Parathyroid adenoma (tissue), 2 donors: ENCODE data around the gene SLC30A7.

Experiments used
- H2AFZ ChIP-seq: fragments of 300-600 bp; sonication (generic); one replicate; pipeline ENCODE4 v1.7.0; 2017; ENCODE audit warnings: antibody characterized with exemption, mild to moderate bottlenecking
- H3K27ac ChIP-seq: fragments of 300-600 bp; sonication (generic); one replicate; pipeline ENCODE4 v1.7.0; 2017
- H3K27me3 ChIP-seq: fragments of 300-600 bp; sonication (generic); one replicate; pipeline ENCODE4 v1.7.0; 2017; ENCODE audit warnings: low read length; ENCODE audit not compliant: control insufficient read depth, insufficient read depth
- H3K36me3 ChIP-seq: fragments of 300-600 bp; sonication (generic); one replicate; pipeline ENCODE4 v1.7.0; 2017; ENCODE audit warnings: low read length; ENCODE audit not compliant: control insufficient read depth, insufficient read depth
- H3K4me1 ChIP-seq: fragments of 300-600 bp; sonication (generic); one replicate; pipeline ENCODE4 v1.7.0; 2017; ENCODE audit warnings: control low read depth
- H3K4me2 ChIP-seq: fragments of 300-600 bp; sonication (generic); one replicate; pipeline ENCODE4 v1.7.0; 2017; ENCODE audit warnings: low read length
- H3K4me3 ChIP-seq: fragments of 300-600 bp; sonication (generic); one replicate; pipeline ENCODE4 v1.7.0; 2017; ENCODE audit warnings: low read depth, low read length
- H3K79me2 ChIP-seq: fragments of 300-600 bp; sonication (generic); one replicate; pipeline ENCODE4 v1.7.0; 2017; ENCODE audit warnings: control low read depth
- H3K9ac ChIP-seq: fragments of 300-600 bp; sonication (generic); one replicate; pipeline ENCODE4 v1.7.0; 2017; ENCODE audit warnings: mild to moderate bottlenecking
- H3K9me3 ChIP-seq: fragments of 300-600 bp; sonication (generic); one replicate; pipeline ENCODE4 v1.7.0; 2017; ENCODE audit warnings: low read length; ENCODE audit not compliant: control insufficient read depth
- TF ChIP-seq, protein P1 (sequence below): fragments of 300-600 bp; sonication (generic); IDR thresholded peaks from one replicate; pipeline ENCODE4 v1.7.0; 2017; ENCODE audit warnings: antibody characterized with exemption, mild to moderate bottlenecking
- donor health status: primary hyperparathyroidism.

Gene SLC30A7

DNA sequence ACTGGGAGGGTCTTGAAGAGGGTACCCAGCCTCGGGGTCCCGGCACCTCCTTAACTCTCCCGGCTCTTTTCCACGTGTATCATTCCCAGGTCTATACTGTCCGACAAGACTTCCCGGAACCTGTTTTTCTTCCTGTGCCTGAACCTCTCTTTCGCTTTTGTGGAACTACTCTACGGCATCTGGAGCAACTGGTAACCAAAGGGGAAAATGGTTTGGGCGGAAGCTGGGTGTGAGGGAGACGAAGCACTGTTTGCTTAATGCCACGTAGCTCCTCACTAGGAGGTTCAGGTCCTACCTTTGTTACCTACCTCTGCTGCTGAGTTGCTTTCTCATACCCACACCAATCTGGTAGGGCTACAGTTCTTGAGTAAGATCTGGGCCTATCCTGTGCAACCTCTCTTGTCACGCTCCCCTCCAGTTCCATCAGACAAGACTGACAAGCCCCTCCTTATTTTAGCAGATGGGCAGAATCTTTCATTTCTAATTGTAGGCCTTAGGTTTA, 642 bp downstream of the SLC30A7 start:
- Histone ChIP-seq H2AFZ (peak overlapping the region; percentile 95), H3K4me2 (peak overlapping the region; percentile 98), H3K27ac (peak overlapping the region; percentile 96), H3K27me3 (no peaks in the 10 kb centered on the region), H3K79me2 (no peaks in the 10 kb centered on the region), H3K9me3 (no peaks in the 10 kb centered on the region), H3K9ac (peak overlapping the region; percentile 50), H3K4me3 (peak overlapping the region; percentile 84), H3K36me3 (no peaks in the 10 kb centered on the region), H3K4me1 (no peaks in the 10 kb centered on the region)
- TF ChIP-seq, protein P1, sequence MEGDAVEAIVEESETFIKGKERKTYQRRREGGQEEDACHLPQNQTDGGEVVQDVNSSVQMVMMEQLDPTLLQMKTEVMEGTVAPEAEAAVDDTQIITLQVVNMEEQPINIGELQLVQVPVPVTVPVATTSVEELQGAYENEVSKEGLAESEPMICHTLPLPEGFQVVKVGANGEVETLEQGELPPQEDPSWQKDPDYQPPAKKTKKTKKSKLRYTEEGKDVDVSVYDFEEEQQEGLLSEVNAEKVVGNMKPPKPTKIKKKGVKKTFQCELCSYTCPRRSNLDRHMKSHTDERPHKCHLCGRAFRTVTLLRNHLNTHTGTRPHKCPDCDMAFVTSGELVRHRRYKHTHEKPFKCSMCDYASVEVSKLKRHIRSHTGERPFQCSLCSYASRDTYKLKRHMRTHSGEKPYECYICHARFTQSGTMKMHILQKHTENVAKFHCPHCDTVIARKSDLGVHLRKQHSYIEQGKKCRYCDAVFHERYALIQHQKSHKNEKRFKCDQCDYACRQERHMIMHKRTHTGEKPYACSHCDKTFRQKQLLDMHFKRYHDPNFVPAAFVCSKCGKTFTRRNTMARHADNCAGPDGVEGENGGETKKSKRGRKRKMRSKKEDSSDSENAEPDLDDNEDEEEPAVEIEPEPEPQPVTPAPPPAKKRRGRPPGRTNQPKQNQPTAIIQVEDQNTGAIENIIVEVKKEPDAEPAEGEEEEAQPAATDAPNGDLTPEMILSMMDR: no peak

DNA sequence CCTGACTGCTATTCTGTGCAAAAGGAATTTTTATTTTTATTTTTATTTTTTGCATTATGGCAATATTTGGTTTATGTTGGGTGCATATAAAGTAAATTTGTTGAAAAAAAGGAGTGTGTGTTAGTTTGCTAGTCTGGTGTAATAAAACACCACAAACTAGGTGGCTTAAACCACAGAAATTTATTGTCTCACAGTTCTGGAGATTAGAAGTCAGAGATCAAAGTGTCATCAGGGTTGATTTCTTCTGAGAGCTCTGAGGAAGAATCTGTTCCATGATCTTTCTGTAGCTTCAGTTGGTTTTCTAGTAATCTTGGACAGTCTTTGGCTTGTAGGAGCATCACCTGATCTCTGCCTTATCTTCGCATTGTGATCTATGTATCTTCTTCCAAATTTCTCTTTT, 6.5 kb downstream of the SLC30A7 start:
- TF ChIP-seq, protein P1: no peak
- Histone ChIP-seq H3K27me3 (no peaks in the 10 kb centered on the region), H3K79me2 (no peaks in the 10 kb centered on the region), H3K4me1 (no peaks in the 10 kb centered on the region), H3K9ac (no peak overlapping the region), H3K27ac (no peak overlapping the region), H3K4me2 (no peak overlapping the region), H3K4me3 (no peak overlapping the region), H3K9me3 (no peaks in the 10 kb centered on the region), H2AFZ (no peak overlapping the region), H3K36me3 (no peaks in the 10 kb centered on the region)

DNA sequence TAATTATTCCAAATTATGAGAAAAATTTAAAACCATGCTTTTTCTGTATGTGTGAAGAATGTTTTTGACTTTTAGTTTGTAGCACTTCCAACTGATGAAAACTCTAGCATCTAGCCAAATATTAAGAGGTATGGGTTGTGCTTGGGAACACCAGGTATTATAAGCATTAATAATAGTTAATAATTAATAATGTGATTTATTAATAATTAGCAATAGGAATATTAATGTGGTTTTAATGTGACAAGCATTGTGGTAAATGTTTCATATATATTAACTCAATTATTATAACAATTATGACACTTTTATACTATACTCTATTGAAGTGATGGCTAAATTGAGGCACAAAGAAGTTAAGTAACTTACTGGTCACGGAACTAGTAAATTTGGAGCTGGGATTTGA, 7.9 kb downstream of the SLC30A7 start:
- H3K4me2 ChIP-seq: no peak overlapping the region
- no peak overlapping the region for H3K9ac ChIP-seq
- H3K36me3 ChIP-seq: no peaks in the 10 kb centered on the region
- TF ChIP-seq, protein P1: no peak
- no peaks in the 10 kb centered on the region for H3K4me1 ChIP-seq
- no peaks in the 10 kb centered on the region for H3K9me3 ChIP-seq
- H3K27ac ChIP-seq: no peak overlapping the region
- no peak overlapping the region for H2AFZ ChIP-seq
- H3K79me2 ChIP-seq: no peaks in the 10 kb centered on the region
- H3K4me3 ChIP-seq: no peak overlapping the region
- no peaks in the 10 kb centered on the region for H3K27me3 ChIP-seq

DNA sequence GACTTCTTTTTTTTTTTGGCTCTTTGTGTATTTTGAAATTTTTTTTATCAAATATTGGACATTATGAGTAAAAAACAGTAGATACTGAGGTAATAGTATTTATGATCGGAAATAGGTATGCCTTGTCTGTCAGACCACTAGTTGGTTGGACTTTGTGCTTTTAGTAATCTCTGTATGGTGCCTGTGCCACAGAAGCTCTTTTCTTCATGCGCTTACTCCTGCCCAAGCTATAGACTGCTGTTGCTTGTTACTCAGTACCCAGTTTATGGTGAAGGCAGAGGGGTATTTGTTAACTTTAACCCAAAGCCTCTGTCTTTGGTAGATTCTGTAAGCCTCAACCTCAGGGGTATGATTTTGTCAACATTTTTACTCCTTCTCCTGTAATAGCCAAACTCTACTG, 8.6 kb downstream of the SLC30A7 start:
- no peaks in the 10 kb centered on the region for H3K36me3 ChIP-seq
- no peak overlapping the region for H3K27ac ChIP-seq
- H3K9me3 ChIP-seq: no peaks in the 10 kb centered on the region
- H3K9ac ChIP-seq: no peak overlapping the region
- H2AFZ ChIP-seq: no peak overlapping the region
- no peaks in the 10 kb centered on the region for H3K27me3 ChIP-seq
- no peaks in the 10 kb centered on the region for H3K4me1 ChIP-seq
- no peaks in the 10 kb centered on the region for H3K79me2 ChIP-seq
- TF ChIP-seq, protein P1: no peak
- no peak overlapping the region for H3K4me2 ChIP-seq
- no peak overlapping the region for H3K4me3 ChIP-seq

DNA sequence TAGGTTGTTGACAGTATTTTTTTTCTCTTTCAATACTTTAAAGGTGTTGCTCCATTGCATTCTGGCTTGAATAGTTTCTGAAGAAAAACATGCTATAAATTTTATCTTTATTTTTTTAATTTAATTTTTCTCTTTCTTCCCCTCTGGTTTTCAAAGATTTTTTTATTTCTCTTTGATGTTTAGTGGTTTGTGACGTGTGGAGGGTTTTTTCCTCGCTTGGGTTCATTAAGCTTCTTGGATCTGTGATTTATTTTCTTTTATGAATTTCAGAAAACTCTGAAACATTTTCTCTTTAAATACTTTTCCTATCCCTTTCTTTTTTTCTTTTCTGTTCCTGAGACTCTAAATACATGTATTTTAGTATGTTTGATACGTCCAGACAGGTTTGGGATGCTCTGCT, 9.3 kb downstream of the SLC30A7 start:
- TF ChIP-seq, protein P1: no peak
- no peaks in the 10 kb centered on the region for H3K9me3 ChIP-seq
- H3K9ac ChIP-seq: no peak overlapping the region
- no peak overlapping the region for H2AFZ ChIP-seq
- H3K36me3 ChIP-seq: no peaks in the 10 kb centered on the region
- no peak overlapping the region for H3K27ac ChIP-seq
- H3K27me3 ChIP-seq: no peaks in the 10 kb centered on the region
- no peak overlapping the region for H3K4me2 ChIP-seq
- no peak overlapping the region for H3K4me3 ChIP-seq
- no peaks in the 10 kb centered on the region for H3K79me2 ChIP-seq
- no peaks in the 10 kb centered on the region for H3K4me1 ChIP-seq
